AG09309 (cell line): ENCODE results near the gene NRCAM.

Source experiments
- DNase-seq: peaks from one replicate; pipeline ENCODE4 v3.0.0-alpha.2; 2010; ENCODE audit warnings: low read depth
- H3K4me3 ChIP-seq: 2 replicates; pipeline ENCODE4 v1.5.1; 2011; ENCODE audit warnings: mild to moderate bottlenecking, low read depth, low read length, moderate library complexity; ENCODE audit not compliant: control insufficient read depth
- TF ChIP-seq, protein P1 (sequence below): IDR thresholded peaks from 2 replicates; pipeline ENCODE4 v1.5.1; 2011; ENCODE audit warnings: mild to moderate bottlenecking, low read depth, low read length, inconsistent platforms; ENCODE audit not compliant: insufficient read depth, control insufficient read depth; ENCODE audit errors: missing control alignments

NRCAM gene

DNA sequence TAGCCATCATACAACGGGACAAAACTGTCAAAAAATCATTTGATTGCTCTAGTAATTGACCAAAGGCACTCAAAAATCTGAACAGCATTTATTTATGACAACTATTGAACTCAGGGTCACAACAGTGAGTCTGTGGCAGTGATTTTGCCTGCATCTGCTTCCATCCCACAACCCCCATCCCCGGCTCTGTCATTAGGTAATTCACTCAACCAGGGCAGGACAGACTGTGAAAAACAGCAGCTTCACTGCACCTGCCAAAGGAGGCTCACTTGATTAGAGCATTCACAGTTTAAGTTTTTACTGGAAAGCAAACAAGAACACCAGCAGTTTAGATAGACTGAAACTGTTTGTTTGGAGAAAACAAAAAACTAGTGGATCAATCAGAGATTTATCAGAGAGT is 22.2 kb downstream of the NRCAM start:
- DNase-seq: no peak
- TF ChIP-seq, protein P1, sequence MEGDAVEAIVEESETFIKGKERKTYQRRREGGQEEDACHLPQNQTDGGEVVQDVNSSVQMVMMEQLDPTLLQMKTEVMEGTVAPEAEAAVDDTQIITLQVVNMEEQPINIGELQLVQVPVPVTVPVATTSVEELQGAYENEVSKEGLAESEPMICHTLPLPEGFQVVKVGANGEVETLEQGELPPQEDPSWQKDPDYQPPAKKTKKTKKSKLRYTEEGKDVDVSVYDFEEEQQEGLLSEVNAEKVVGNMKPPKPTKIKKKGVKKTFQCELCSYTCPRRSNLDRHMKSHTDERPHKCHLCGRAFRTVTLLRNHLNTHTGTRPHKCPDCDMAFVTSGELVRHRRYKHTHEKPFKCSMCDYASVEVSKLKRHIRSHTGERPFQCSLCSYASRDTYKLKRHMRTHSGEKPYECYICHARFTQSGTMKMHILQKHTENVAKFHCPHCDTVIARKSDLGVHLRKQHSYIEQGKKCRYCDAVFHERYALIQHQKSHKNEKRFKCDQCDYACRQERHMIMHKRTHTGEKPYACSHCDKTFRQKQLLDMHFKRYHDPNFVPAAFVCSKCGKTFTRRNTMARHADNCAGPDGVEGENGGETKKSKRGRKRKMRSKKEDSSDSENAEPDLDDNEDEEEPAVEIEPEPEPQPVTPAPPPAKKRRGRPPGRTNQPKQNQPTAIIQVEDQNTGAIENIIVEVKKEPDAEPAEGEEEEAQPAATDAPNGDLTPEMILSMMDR: no peak
- no peak overlapping the region for H3K4me3 ChIP-seq

- TF ChIP-seq, protein P1: no peak
- no peak overlapping the region for H3K4me3 ChIP-seq
- DNase-seq: no peak
These were observed 25.1 kb downstream of the NRCAM start for GRCh38 chr7:108431099-108431498.

GRCh38 chr7:108430664-108431063 is 25.6 kb downstream of the NRCAM start:
- TF ChIP-seq, protein P1: no peak
- DNase-seq: no peak
- no peak overlapping the region for H3K4me3 ChIP-seq

- no peak for DNase-seq
- H3K4me3 ChIP-seq: no peak overlapping the region
- TF ChIP-seq, protein P1: no peak
These were observed 28.5 kb downstream of the NRCAM start for GRCh38 chr7:108427766-108428165.

GRCh38 chr7:108425714-108426275 is 30.4 kb downstream of the NRCAM start:
- DNase-seq: no peak
- TF ChIP-seq, protein P1: no peak
- no peak overlapping the region for H3K4me3 ChIP-seq

DNA sequence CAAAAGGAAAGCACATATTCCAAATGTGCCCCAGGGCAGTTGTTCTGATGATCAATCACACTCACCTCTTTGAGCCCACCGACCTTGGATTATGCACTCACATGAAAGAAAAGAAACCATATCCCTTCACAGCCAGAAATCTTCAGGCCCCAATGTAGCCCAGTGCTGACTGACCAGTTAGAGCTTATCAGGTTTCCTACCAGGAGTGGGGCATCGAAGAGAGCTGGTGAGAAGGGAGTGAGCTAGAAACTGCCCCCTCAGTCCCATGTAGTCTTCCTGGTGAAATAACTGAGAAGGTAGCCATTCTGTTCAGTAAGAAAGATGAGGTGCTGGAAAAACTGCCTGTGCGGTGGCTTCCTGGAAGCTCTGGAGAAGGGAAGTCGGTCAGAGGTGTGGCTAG is 32.2 kb downstream of the NRCAM start:
- DNase-seq: no peak

More for the DNA sequence above, 32.2 kb downstream of the NRCAM start:
- H3K4me3 ChIP-seq: no peak overlapping the region
- TF ChIP-seq, protein P1: no peak
